Spleen (tissue), 7 donors: Measurements from ENCODE around the gene CCNB1.
"Not testable (repeated sequence)": the region's sequence is repeated elsewhere in the genome, so short reads cannot be mapped to it uniquely, and the experiment has no call there.

Source experiments
- CTCF ChIP-seq, 11 experiments: fragments of 200-600 bp in 7 of 11; fragments of 450-650 bp in 4 of 11; sonication (generic) in 4 of 11; IDR thresholded peaks in 8 of 11; conservative IDR thresholded peaks in 3 of 11; 1 replicate in 7 of 11; 2 replicates in 4 of 11; pipeline versions ENCODE4 v1.4.0 to v1.8.0; 2016 to 2021; ENCODE audit warnings: antibody characterized with exemption in 11 of 11, inconsistent platforms in 4 of 11, mild to moderate bottlenecking in 1 of 11
- POLR2A ChIP-seq, 3 donors: fragments of 450-650 bp; IDR thresholded peaks; one replicate each; pipeline ENCODE4 v1.5.1; 2017; ENCODE audit warnings: antibody characterized with exemption in 3 of 3, mild to moderate bottlenecking in 1 of 3
- POLR2AphosphoS5 ChIP-seq, 3 donors: sonication (generic); formaldehyde crosslinking; IDR thresholded peaks; one replicate each; pipeline ENCODE4 v1.5.1; 2017; ENCODE audit warnings: antibody characterized with exemption in 3 of 3
- donor health status: DM: no; HTN: no; CAD: no; lungs with moderate emphysema.
- donor health status: DM: no; HTN: no; CAD: no.
- donor health status: DM: no; HTN: no; CAD: no.

- not testable (repeated sequence) for TF ChIP-seq CTCF (IDR thresholded peaks at IDR 0.05 in 8 of 11, conservative IDR thresholded peaks at IDR 0.05 in 3 of 11); POLR2AphosphoS5 (IDR thresholded peaks at IDR 0.05); POLR2A (IDR thresholded peaks at IDR 0.05)
Observed at GRCh38 chr5:69137208-69137607, 29.7 kb upstream of the CCNB1 start.
